Measurements from ENCODE around the gene TDP1. TPM values are rescaled to one million over a fixed set of nuclear protein-coding genes. Genes with fewer than 3 reads are reported as not detected.
A peak's percentile ranks its signal among the peaks of the same experiment; 100 is the strongest.

The TDP1 gene
- total and polyA plus RNA-seq, 2 of the 4 experiments (the other 2 are of a cell fraction) = 23.3 to 53.1 TPM

DNA sequence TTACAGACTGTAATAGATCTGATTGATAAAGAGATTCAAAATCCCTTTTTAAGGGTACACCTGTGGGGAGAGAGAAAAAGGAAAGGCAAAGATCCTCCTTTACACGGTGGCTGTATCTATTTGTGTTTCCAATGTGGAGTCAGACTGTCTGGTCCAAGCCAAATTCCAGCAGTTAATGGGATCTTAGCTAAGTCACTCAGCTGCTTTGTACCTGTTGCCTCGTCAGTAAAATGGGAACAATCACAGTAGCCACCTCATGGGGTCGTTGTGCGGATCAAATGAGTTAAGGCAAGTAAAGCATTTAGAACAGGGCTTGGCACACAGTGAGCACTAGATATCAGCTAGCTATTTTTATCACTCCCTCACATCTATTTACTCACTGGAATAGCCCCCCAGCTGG, 48.1 kb upstream of the TDP1 start:
- H3K14ac ChIP-seq (replicated peaks; ENCODE audit: low read depth, low read length) = peak overlapping the region; percentile 31; the same call in 1 of the 2 replicates
- in situ Hi-C loops (cut with MboI; ENCODE audit: low sequenced_read_pairs) (no loop called here), dilution Hi-C loops (cut with HindIII; ENCODE audit: low sequenced_read_pairs, unreplicated experiment) (no loop called here), intact Hi-C loops (cut with micrococcal nuclease) (no loop called here)
- no peaks in the 10 kb centered on the region for H4K20me1 ChIP-seq (ENCODE audit: insufficient read depth, low read length)
- WGBS, 2 experiments (ENCODE audit: extremely low coverage in 2 of 2, insufficient read length in 1 of 2) = no CpG with 5 or more reads among the region's 4 CpGs
- H2AFZ ChIP-seq (replicated peaks; ENCODE audit: low read length, poor library complexity) = no peak overlapping the region
- H3K18ac ChIP-seq (ENCODE audit: low read depth, low read length) = peak overlapping the region; percentile 79
- 0 out of 2 replicates have a peak, but pooled peaks cover 1% of the 10 kb centered on the region for H3K36me3 ChIP-seq (ENCODE audit: control insufficient read depth, insufficient read depth, low read length)
- no peak overlapping the region for H3K4me2 ChIP-seq (ENCODE audit: low read depth, low read length)
- no peak overlapping the region for H3K4me3 ChIP-seq (ENCODE audit: insufficient read depth, low read depth, low read length)
- H2BK5ac ChIP-seq (ENCODE audit: low read depth, low read length, poor library complexity, severe bottlenecking) = no peak overlapping the region
- TF ChIP-seq SMC3 (IDR thresholded peaks at IDR 0.05; ENCODE audit: low read depth, low read length) = no peak
- ATAC-seq (ENCODE audit: low read depth) (no peak), DNase-seq (no peak)
- no peaks in the 10 kb centered on the region for H3K9me3 ChIP-seq (ENCODE audit: control insufficient read depth, insufficient read depth, low read length)
- no peak overlapping the region for H3K27ac ChIP-seq (ENCODE audit: insufficient read depth, low read length)
- no peak overlapping the region for H3K23ac ChIP-seq (ENCODE audit: low read depth, low read length)
- no peaks in the 10 kb centered on the region for H3K27me3 ChIP-seq (ENCODE audit: control insufficient read depth, insufficient read depth, low read length)
- H4K8ac ChIP-seq (ENCODE audit: low read depth in 2 of 2, low read length in 2 of 2) = no peak overlapping the region
- peak overlapping the region; percentile 84; the same call in 2 of the 3 replicates for H2BK15ac ChIP-seq (ENCODE audit: low read depth, low read length)
- peak overlapping the region; percentile 57; the same call in 1 of the 2 replicates for H4K5ac ChIP-seq (ENCODE audit: low read depth, low read length)
- peak overlapping the region; percentile 59; the same call in 1 of the 2 replicates for H4K91ac ChIP-seq (ENCODE audit: insufficient read depth, low read depth, low read length)
- peaks cover 14% of the 10 kb centered on the region for H3K9me1 ChIP-seq (ENCODE audit: insufficient read depth, low read length)
- no peak overlapping the region for H2AK9ac ChIP-seq (replicated peaks; ENCODE audit: low read depth, low read length, poor library complexity)
- no peak overlapping the region for H3K56ac ChIP-seq (ENCODE audit: extremely low read depth, insufficient read depth, low read length)
- no TSS peak for BruUV-seq (replicated peaks)
- peak overlapping the region; percentile 83; the same call in 1 of the 2 replicates for H2AK5ac ChIP-seq (ENCODE audit: low read depth, low read length)
- CTCF ChIA-PET = no interaction called here
- peak overlapping the region; percentile 78 for H2BK20ac ChIP-seq (ENCODE audit: low read depth, low read length)
- no peak overlapping the region for H3K9ac ChIP-seq (ENCODE audit: low read depth, low read length)
- POLR2A ChIA-PET (ENCODE audit: unreplicated experiment) = no interaction called here
- H3K79me1 ChIP-seq (ENCODE audit: low read depth in 1 of 2, low read length in 2 of 2) = peaks cover 6 to 10% of the 10 kb centered on the region in 2 experiments; a peak in 1 of 4 replicates
- H3K4me1 ChIP-seq (ENCODE audit: control insufficient read depth, insufficient read depth, low read length) = peaks cover 18% of the 10 kb centered on the region
- peak overlapping the region; percentile 62 for H2BK120ac ChIP-seq (ENCODE audit: low read depth, low read length)
- peak overlapping the region; percentile 62; the same call in 1 of the 2 replicates for H3K4ac ChIP-seq (ENCODE audit: low read depth, low read length)
